Natural killer cell treated with Interleukin-12 subunit alpha and Interleukin-12 subunit beta and Interleukin-15 and Interleukin-18, amount 100 ng/mL, for 72 hours (primary cell): ENCODE measurements around the gene DPF1. TPM values are rescaled to one million over a fixed set of nuclear protein-coding genes. Genes with fewer than 3 reads are reported as not detected.
"Not testable (repeated sequence)": the region's sequence is repeated elsewhere in the genome, so short reads cannot be mapped to it uniquely, and the experiment has no call there.

Source experiments
- ATAC-seq, 2 donors: fragments of 150-1000 bp; cut with Tn5 transposase in 1 of 2; sonication (Bioruptor Pico), chemical (Tn5 transposase) in 1 of 2; 2 replicates each; pipeline ENCODE4 v1.10.0; 2021
- DNase-seq: peaks from one replicate; pipeline ENCODE4 v3.0.0; 2022; ENCODE audit warnings: low spot score
- H3K27ac Mint-ChIP-seq, 2 donors: 1 replicate in 1 of 2; 2 replicates in 1 of 2; pipeline ENCODE4 v1.8.0; 2022; ENCODE audit warnings: mixed read lengths in 2 of 2, mild to moderate bottlenecking in 1 of 2, moderate library complexity in 1 of 2
- H3K27me3 Mint-ChIP-seq, 2 donors: 1 replicate in 1 of 2; 2 replicates in 1 of 2; pipeline ENCODE4 v1.8.0; 2022; ENCODE audit warnings: mixed read lengths in 2 of 2
- H3K36me3 Mint-ChIP-seq: one replicate; pipeline ENCODE4 v1.8.0; 2022; ENCODE audit warnings: mixed read lengths
- H3K4me1 Mint-ChIP-seq, 2 donors: 1 replicate in 1 of 2; 2 replicates in 1 of 2; pipeline ENCODE4 v1.8.0; 2022; ENCODE audit warnings: low read depth in 2 of 2, mixed read lengths in 2 of 2, mild to moderate bottlenecking in 1 of 2
- H3K4me3 Mint-ChIP-seq: one replicate; pipeline ENCODE4 v1.8.0; 2022; ENCODE audit warnings: mixed read lengths
- H3K9me3 Mint-ChIP-seq: 2 replicates; pipeline ENCODE4 v1.8.0; 2022; ENCODE audit warnings: mixed read lengths
- total RNA-seq, 2 donors: library from RNA; stranded (reverse); gene quantifications; one replicate each; pipeline ENCODE4 v1.2.3, GENCODE V29; 2022

The DPF1 gene
- total RNA-seq, 2 donors from 2014 or later: 0.12 TPM; not detected in 1

DNA sequence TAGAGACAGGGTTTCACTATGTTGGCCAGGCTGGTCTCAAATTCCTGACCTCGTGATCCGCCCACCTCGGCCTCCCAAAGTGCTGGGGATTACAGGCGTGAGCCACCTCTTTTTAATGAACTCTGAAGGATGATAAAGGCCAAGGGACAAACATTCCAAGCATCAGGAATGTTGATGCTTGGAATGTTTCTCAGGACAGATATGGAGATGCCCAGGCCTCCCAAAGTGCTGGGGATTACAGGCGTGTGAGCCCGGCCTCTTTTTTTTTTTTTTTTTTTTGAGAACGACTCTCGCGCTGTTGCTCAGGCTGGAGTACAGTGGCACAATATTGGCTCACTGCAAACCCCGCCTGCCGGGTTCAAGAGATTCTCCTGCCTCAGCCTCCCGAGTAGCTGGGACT, 37.9 kb upstream of the DPF1 start:
- not testable (repeated sequence) for ATAC-seq, H3K27ac Mint-ChIP-seq, H3K4me3 Mint-ChIP-seq, H3K9me3 Mint-ChIP-seq, H3K36me3 Mint-ChIP-seq, DNase-seq
- H3K27me3 Mint-ChIP-seq: peaks cover 21 to 30% of the 10 kb centered on the region in 2 donors
- peaks cover 16 to 18% of the 10 kb centered on the region in 2 donors for H3K4me1 Mint-ChIP-seq

GRCh38 chr19:38255383-38256014, 31.5 kb upstream of the DPF1 start:
- DNase-seq (no peak), ATAC-seq (no peak)
- Mint-ChIP-seq H3K36me3 (no peaks in the 10 kb centered on the region), H3K27ac (no peak overlapping the region), H3K9me3 (no peaks in the 10 kb centered on the region), H3K4me3 (no peak overlapping the region), H3K4me1 (no peaks in the 10 kb centered on the region), H3K27me3 (peaks cover 17 to 20% of the 10 kb centered on the region in 2 donors)

DNA sequence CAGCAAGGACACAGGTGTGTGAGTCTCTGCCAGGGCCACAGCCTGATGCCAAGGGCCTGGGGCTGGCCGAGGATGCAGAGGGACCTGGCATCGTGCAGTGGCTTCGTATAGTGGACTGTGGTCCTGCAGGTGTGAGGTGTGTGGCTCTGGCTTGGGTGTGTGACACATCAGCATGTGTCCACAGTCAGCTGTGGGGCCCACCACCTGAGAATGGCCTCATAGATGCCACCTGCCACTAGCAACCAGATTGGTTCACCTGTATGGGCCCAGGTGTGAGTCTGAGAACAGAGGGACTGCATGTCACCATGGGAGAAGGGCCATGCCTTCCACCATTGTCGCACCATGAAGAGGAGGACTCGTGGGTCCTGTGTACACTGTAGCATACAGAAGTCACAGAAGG, 29.8 kb upstream of the DPF1 start:
- Mint-ChIP-seq H3K4me3 (no peak overlapping the region), H3K9me3 (no peaks in the 10 kb centered on the region), H3K27me3 (peaks cover 16 to 17% of the 10 kb centered on the region in 2 donors), H3K27ac (no peak overlapping the region), H3K4me1 (no peaks in the 10 kb centered on the region), H3K36me3 (no peaks in the 10 kb centered on the region)
- DNase-seq: no peak
- peak in 1 of 2 donors; percentile 15 for ATAC-seq

- peaks cover 16 to 17% of the 10 kb centered on the region in 2 donors for H3K27me3 Mint-ChIP-seq
- ATAC-seq (peak in 1 of 2 donors; percentile 22), DNase-seq (no peak)
- no peaks in the 10 kb centered on the region for H3K4me1 Mint-ChIP-seq
- no peaks in the 10 kb centered on the region for H3K36me3 Mint-ChIP-seq
- no peaks in the 10 kb centered on the region for H3K9me3 Mint-ChIP-seq
- no peak overlapping the region for H3K27ac Mint-ChIP-seq
- H3K4me3 Mint-ChIP-seq: no peak overlapping the region
Measured at GRCh38 chr19:38252941-38253691, 29.1 kb upstream of the DPF1 start.

GRCh38 chr19:38252385-38252784, 28.4 kb upstream of the DPF1 start:
- no peaks in the 10 kb centered on the region for H3K9me3 Mint-ChIP-seq
- ATAC-seq (no peak), DNase-seq (no peak)
- H3K36me3 Mint-ChIP-seq: no peaks in the 10 kb centered on the region
- peaks cover 13 to 17% of the 10 kb centered on the region in 2 donors for H3K27me3 Mint-ChIP-seq
- no peak overlapping the region for H3K27ac Mint-ChIP-seq
- H3K4me1 Mint-ChIP-seq: no peaks in the 10 kb centered on the region
- H3K4me3 Mint-ChIP-seq: no peak overlapping the region

GRCh38 chr19:38251564-38252051, 27.6 kb upstream of the DPF1 start:
- Mint-ChIP-seq H3K4me3 (no peak overlapping the region), H3K9me3 (no peaks in the 10 kb centered on the region), H3K36me3 (no peaks in the 10 kb centered on the region), H3K27me3 (peaks cover 8 to 17% of the 10 kb centered on the region in 2 donors), H3K27ac (no peak overlapping the region), H3K4me1 (no peaks in the 10 kb centered on the region)
- no peak for ATAC-seq
- no peak for DNase-seq

GRCh38 chr19:38250821-38251563, 27.0 kb upstream of the DPF1 start:
- ATAC-seq (peak in 1 of 2 donors; percentile 26), DNase-seq (no peak)
- H3K9me3 Mint-ChIP-seq: no peaks in the 10 kb centered on the region
- no peak overlapping the region for H3K27ac Mint-ChIP-seq
- H3K4me3 Mint-ChIP-seq: no peak overlapping the region
- no peaks in the 10 kb centered on the region for H3K4me1 Mint-ChIP-seq
- peaks cover 7 to 17% of the 10 kb centered on the region in 2 donors for H3K27me3 Mint-ChIP-seq
- H3K36me3 Mint-ChIP-seq: no peaks in the 10 kb centered on the region

DNA sequence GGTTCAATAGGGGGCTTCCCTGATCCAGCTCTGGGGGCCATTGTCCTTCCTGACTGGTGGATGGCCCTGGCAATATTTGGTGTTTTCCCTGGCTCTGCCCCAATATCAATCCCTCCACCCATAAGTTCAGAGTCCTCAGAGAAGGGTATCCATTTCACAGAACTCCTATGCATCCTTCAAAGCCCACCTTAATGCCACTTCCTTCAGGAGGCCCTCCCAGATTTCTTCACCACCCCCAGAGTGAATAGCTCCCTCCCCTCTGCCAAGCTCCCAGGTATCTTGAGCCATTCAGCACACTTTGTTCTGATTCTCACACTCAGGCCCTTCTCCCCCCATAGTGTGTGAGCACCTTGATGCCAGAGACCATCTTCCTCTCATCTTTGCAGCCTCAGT, 26.4 kb upstream of the DPF1 start:
- Mint-ChIP-seq H3K4me3 (no peak overlapping the region), H3K9me3 (no peaks in the 10 kb centered on the region), H3K36me3 (no peaks in the 10 kb centered on the region), H3K27me3 (peaks cover 3 to 12% of the 10 kb centered on the region in 2 donors), H3K27ac (no peak overlapping the region), H3K4me1 (no peaks in the 10 kb centered on the region)
- ATAC-seq (no peak), DNase-seq (no peak)

GRCh38 chr19:38248421-38248820, 24.4 kb upstream of the DPF1 start:
- peaks cover 8% of the 10 kb centered on the region in 2 donors for H3K27me3 Mint-ChIP-seq
- peaks cover 5% of the 10 kb centered on the region in 2 donors for H3K4me1 Mint-ChIP-seq
- no peak for ATAC-seq
- DNase-seq: no peak
- no peaks in the 10 kb centered on the region for H3K9me3 Mint-ChIP-seq
- no peaks in the 10 kb centered on the region for H3K36me3 Mint-ChIP-seq
- no peak overlapping the region for H3K27ac Mint-ChIP-seq
- no peak overlapping the region for H3K4me3 Mint-ChIP-seq

GRCh38 chr19:38247734-38248268, 23.8 kb upstream of the DPF1 start:
- H3K4me1 Mint-ChIP-seq: peaks cover 5% of the 10 kb centered on the region in 2 donors
- H3K4me3 Mint-ChIP-seq: no peak overlapping the region
- H3K9me3 Mint-ChIP-seq: no peaks in the 10 kb centered on the region
- peaks cover 8% of the 10 kb centered on the region in 2 donors for H3K27me3 Mint-ChIP-seq
- H3K27ac Mint-ChIP-seq: no peak overlapping the region
- no peaks in the 10 kb centered on the region for H3K36me3 Mint-ChIP-seq
- ATAC-seq (no peak), DNase-seq (no peak)

- DNase-seq (no peak), ATAC-seq (no peak)
- Mint-ChIP-seq H3K27me3 (peaks cover 8% of the 10 kb centered on the region in 2 donors), H3K36me3 (no peaks in the 10 kb centered on the region), H3K27ac (no peak overlapping the region), H3K4me3 (no peak overlapping the region), H3K9me3 (no peaks in the 10 kb centered on the region), H3K4me1 (peaks cover 5% of the 10 kb centered on the region in 2 donors)
Measured at GRCh38 chr19:38247126-38247525, 23.1 kb upstream of the DPF1 start.

DNA sequence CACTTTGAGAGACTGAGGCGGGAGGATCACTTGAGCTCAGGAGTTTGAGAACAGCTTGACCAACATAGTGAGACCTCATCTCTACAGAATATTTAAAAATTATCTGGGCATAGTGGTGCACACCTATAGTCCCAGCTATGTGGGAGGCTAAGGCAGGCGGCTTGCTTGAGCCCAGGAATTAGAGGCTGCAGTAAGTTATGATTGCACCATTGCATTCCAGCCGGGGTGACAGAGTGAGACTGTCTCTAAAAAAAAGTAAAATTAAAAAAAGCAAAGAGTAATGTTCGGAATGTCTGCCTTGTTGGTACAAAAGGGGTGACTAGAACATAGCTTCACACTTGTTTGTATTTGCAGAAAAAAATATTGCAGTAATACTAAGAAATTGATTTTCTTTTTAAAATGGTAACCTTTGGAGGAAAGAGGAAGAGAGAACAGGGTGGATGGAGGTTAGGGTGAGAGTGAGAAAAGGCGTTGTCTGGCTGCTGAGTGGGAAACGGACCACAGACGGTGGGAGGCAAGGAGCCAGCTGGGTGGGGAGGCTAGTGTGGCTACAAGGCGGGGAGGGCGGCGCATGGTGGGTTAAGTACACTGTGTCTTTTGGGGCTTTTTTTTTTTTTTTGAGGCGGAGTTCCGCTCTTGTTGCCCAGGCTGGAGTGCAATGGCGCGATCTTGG, 21.9 kb upstream of the DPF1 start:
- H3K36me3 Mint-ChIP-seq: no peaks in the 10 kb centered on the region
- H3K27me3 Mint-ChIP-seq: peaks cover 0 to 5% of the 10 kb centered on the region in 2 donors
- H3K4me1 Mint-ChIP-seq: peaks cover 5% of the 10 kb centered on the region in 2 donors
- ATAC-seq: no peak
- H3K9me3 Mint-ChIP-seq: no peaks in the 10 kb centered on the region
- no peak overlapping the region for H3K27ac Mint-ChIP-seq
- H3K4me3 Mint-ChIP-seq: no peak overlapping the region
- no peak for DNase-seq

- Mint-ChIP-seq H3K36me3 (no peaks in the 10 kb centered on the region), H3K27ac (peak overlapping the region in 1 of 2 donors; percentile 62), H3K4me3 (no peak overlapping the region), H3K9me3 (no peaks in the 10 kb centered on the region), H3K4me1 (peaks cover 5% of the 10 kb centered on the region in 2 donors), H3K27me3 (peaks cover 10% of the 10 kb centered on the region in 2 donors)
- DNase-seq (no peak), ATAC-seq (no peak)
Measured at GRCh38 chr19:38243279-38243673, 19.3 kb upstream of the DPF1 start.
